ENCODE data around the gene ZNF503.

The ZNF503 gene

GRCh38 chr10:75406462-75407223 is 5.1 kb upstream of the ZNF503 start:
- no peak for DNase-seq (ENCODE audit: low spot score)

GRCh38 chr10:75405598-75406461 is 4.3 kb upstream of the ZNF503 start:
- no peak for DNase-seq (ENCODE audit: low spot score)

GRCh38 chr10:75404815-75405597 is 3.4 kb upstream of the ZNF503 start:
- DNase-seq (ENCODE audit: low spot score): no peak

- DNase-seq (ENCODE audit: low spot score): no peak
Measured at GRCh38 chr10:75403939-75404814, 2.6 kb upstream of the ZNF503 start.

GRCh38 chr10:75403144-75403938 is 1.8 kb upstream of the ZNF503 start:
- peak; percentile 28 for DNase-seq (ENCODE audit: low spot score)

GRCh38 chr10:75402486-75403143 is 1.1 kb upstream of the ZNF503 start:
- DNase-seq (ENCODE audit: low spot score): no peak

GRCh38 chr10:75400771-75401568 is 594 bp downstream of the ZNF503 start:
- peak; percentile 32 for DNase-seq (ENCODE audit: low spot score)

- no peak for DNase-seq (ENCODE audit: low spot score)
Measured at GRCh38 chr10:75400163-75400770, 1.3 kb downstream of the ZNF503 start.

- DNase-seq (ENCODE audit: low spot score): peak; percentile 66
Measured at GRCh38 chr10:75399461-75400162, 2.0 kb downstream of the ZNF503 start.

- DNase-seq (ENCODE audit: low spot score): no peak
Measured at GRCh38 chr10:75398692-75399460, 2.7 kb downstream of the ZNF503 start.

GRCh38 chr10:75398200-75398691 is 3.3 kb downstream of the ZNF503 start:
- no peak for DNase-seq (ENCODE audit: low spot score)

- no peak for DNase-seq (ENCODE audit: low spot score)
Measured at GRCh38 chr10:75397496-75398199, 3.9 kb downstream of the ZNF503 start.

- DNase-seq (ENCODE audit: low spot score): peak; percentile 42
Measured at GRCh38 chr10:75396631-75397495, 4.7 kb downstream of the ZNF503 start.

GRCh38 chr10:75395932-75396630 is 5.5 kb downstream of the ZNF503 start:
- DNase-seq (ENCODE audit: low spot score): peak; percentile 45
